Right hindlimb (tissue), 1 donor: ENCODE data around the gene SPP2.

Experiments
- DNase-seq: peaks from one replicate; pipeline ENCODE4 v3.0.0-alpha.2; 2018

The SPP2 gene

GRCh38 chr2:234044157-234044556 lies 6.3 kb upstream of the SPP2 start:
- no peak for DNase-seq

- DNase-seq, result no peak
Measured at GRCh38 chr2:234046521-234046920, 4.0 kb upstream of the SPP2 start.

- no peak for DNase-seq
Measured at GRCh38 chr2:234047361-234047760, 3.1 kb upstream of the SPP2 start.

GRCh38 chr2:234048049-234048448 lies 2.5 kb upstream of the SPP2 start:
- DNase-seq, result no peak

- no peak for DNase-seq
Measured at GRCh38 chr2:234051374-234052070, 1.0 kb downstream of the SPP2 start.

GRCh38 chr2:234058881-234059280 lies 8.4 kb downstream of the SPP2 start:
- no peak for DNase-seq

GRCh38 chr2:234060236-234060635 lies 9.7 kb downstream of the SPP2 start:
- DNase-seq, result no peak

GRCh38 chr2:234061624-234062257 lies 11.2 kb downstream of the SPP2 start:
- no peak for DNase-seq

- DNase-seq, result no peak
Measured at GRCh38 chr2:234066587-234066986, 16.1 kb downstream of the SPP2 start.

GRCh38 chr2:234071664-234072063 lies 21.2 kb downstream of the SPP2 start:
- DNase-seq, result no peak

- no peak for DNase-seq
Measured at GRCh38 chr2:234072454-234072853, 22.0 kb downstream of the SPP2 start.

- DNase-seq, result no peak
Measured at GRCh38 chr2:234074751-234075517, 24.4 kb downstream of the SPP2 start.

GRCh38 chr2:234075518-234075915 lies 25.0 kb downstream of the SPP2 start:
- no peak for DNase-seq

- DNase-seq, result no peak
Measured at GRCh38 chr2:234075947-234076346, 25.4 kb downstream of the SPP2 start.

- no peak for DNase-seq
Measured at GRCh38 chr2:234076451-234076850, 25.9 kb downstream of the SPP2 start.

- DNase-seq, result no peak
Measured at GRCh38 chr2:234078129-234078528, 27.6 kb downstream of the SPP2 start.

GRCh38 chr2:234081970-234082822 lies 31.7 kb downstream of the SPP2 start:
- DNase-seq, result no peak

GRCh38 chr2:234083572-234084348 lies 33.3 kb downstream of the SPP2 start:
- no peak for DNase-seq

- no peak for DNase-seq
Measured at GRCh38 chr2:234091432-234091879, 41.0 kb downstream of the SPP2 start.

GRCh38 chr2:234091883-234092282 lies 41.4 kb downstream of the SPP2 start:
- DNase-seq, result no peak

- no peak for DNase-seq
Measured at GRCh38 chr2:234092344-234092743, 41.8 kb downstream of the SPP2 start.

- no peak for DNase-seq
Measured at GRCh38 chr2:234095301-234095700, 44.8 kb downstream of the SPP2 start.
